Activated CD8-positive, alpha-beta memory T cell treated with anti-CD3 and anti-CD28 coated beads for 24 hours (primary cell): Measurements from ENCODE around the gene PRXL2A.
"Not testable (repeated sequence)": the region's sequence is repeated elsewhere in the genome, so short reads cannot be mapped to it uniquely, and the experiment has no call there.

Experiments used
- DNase-seq: peaks from one replicate; pipeline ENCODE4 v3.0.0-alpha.2; 2020

Gene PRXL2A

GRCh38 chr10:80408242-80409101, at the start of gene PRXL2A:
PRXL2A (plus strand) TSS chr10:80408551; CDS start chr10:80420468, 11,917 bp downstream.
- DNase-seq: peak; percentile 94

DNA sequence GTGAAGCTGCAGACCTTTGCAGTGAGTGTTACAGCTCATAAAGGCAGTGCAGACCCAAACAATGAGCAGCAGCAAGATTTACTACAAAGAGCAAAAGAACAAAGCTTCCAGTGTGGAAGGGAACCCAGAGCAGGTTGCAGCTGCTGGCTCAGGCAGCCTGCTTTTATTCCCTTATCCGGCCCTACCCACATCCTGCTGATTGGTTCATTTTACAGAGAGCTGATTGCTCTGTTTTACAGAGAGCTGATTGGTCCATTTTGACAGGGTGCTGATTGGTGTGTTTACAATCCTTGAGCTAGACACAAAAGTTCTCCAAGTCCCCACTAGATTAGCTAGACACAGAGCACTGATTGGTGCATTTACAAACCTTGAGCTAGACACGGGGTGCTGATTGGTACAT, 49.4 kb upstream of the PRXL2A start:
- DNase-seq: not testable (repeated sequence)

- no peak for DNase-seq
These were observed 48.7 kb upstream of the PRXL2A start for GRCh38 chr10:80359644-80360043.

GRCh38 chr10:80365510-80365909, 42.8 kb upstream of the PRXL2A start:
- no peak for DNase-seq

- no peak for DNase-seq
These were observed 36.9 kb upstream of the PRXL2A start for GRCh38 chr10:80371467-80371866.

DNA sequence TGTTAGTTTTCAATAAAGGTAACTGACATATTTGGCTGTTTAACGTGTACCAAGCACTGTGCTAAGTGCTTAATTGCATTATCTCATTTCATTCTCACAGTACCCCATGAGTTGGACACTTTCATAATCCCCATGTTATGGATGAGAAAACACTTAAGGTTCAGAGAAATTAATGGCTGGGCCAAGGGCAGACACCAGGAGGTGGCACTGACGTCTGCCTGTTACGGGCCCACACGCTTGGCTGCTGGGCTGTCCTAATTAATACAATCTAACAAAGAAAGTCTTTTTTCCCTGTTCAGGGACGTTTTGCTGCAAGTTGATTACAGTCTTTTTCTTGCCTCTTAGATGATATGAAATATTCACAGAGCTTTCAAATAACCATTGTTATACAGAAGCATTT, 35.7 kb upstream of the PRXL2A start:
- DNase-seq: no peak

DNA sequence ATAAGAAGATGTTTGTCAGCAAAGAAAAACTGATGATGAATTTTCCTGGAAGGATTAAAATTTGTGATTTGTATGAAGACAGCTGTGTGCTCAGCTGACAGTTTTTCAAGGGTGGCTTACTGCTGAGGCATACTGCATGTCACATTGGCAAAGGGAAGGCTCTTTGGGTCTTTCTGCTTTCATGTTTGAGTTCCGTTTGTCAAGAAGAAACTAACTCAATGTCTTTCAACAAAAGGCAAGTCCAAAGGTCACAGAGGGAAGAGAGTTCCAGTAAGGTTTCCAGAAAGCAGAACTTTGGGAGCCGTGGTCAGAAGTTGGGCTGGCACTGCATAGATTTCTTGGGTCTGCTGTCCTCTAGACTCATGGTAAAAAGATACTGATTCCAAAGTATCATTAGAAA, 34.8 kb upstream of the PRXL2A start:
- no peak for DNase-seq

DNA sequence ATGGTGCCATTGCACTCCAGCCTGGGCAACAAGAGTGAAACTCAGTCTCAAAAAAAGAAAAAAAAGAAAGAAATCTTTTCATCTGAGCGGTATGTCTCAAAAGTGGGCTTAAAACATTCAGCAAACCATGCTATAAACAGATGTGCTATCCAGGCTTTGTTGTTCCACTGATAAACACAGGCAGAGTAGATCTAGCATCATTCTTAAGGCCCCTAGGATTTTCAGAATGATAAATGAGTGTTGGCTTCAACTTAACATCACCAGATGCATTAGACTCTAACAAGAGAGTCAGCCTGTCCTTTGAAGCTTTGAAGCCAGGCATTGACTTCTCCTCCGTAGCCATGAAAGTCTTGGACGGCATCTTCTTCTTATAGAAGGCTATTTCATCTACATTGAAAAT, 28.6 kb upstream of the PRXL2A start:
- no peak for DNase-seq

DNA sequence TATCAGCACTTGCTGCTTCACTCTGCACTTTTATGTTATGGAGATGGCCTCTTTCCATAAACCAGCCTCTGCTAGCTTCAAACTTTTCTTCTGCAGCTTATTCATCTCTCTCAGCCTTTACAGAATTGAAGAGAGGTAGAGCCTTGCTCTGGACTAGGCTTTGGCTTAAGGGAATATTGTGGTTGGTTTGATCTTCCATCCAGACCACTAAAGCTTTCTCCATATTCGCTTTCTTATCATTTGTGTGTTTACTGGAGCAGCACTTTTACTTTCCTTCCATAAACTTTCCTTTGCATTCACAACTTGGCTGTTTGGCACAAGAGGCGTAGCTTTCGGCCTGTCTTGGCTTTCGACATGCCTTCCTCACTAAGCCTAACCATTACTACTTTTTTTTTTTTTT, 28.2 kb upstream of the PRXL2A start:
- DNase-seq: no peak

DNA sequence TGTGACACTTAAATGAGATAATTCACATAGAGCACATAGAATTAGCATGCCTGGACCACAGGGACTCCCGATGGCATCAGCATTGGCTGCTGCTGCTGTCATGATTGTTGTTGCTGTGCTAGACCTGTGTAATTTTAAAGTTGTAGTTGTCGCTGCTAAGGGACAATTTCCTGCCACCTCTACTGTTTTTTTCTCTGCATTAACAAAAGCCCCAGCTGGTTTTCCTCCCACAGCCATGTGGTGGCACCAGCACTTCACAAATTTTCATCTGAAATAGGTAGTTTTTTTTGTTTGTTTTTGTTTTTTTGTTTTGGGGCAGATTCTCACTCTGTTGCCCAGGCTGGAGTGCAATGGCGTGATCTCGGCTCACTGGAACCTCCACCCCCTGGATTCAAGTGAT, 25.4 kb upstream of the PRXL2A start:
- DNase-seq: peak; percentile 63

DNA sequence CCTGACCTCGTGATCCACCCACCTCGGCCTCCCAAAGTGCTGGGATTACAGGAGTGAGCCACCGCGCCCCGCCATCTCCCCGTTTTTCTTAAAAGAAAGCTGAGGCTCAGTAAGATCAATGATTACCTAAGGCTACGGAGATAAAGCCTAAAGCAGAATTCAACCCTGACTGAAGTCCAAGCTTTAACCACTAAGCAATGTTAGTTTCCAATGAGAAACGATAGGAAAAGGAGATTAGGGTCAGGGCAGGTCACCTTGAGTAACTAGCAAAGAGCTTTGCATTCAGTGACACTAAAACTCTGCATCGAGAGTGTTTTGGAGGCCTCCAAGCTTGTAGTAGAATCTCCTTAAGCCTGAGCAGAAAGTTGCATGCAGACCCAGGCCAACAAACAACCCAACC, 17.6 kb upstream of the PRXL2A start:
- no peak for DNase-seq

GRCh38 chr10:80392250-80392649, 16.1 kb upstream of the PRXL2A start:
- DNase-seq: no peak

GRCh38 chr10:80394358-80394916, 13.9 kb upstream of the PRXL2A start:
- DNase-seq: no peak

DNA sequence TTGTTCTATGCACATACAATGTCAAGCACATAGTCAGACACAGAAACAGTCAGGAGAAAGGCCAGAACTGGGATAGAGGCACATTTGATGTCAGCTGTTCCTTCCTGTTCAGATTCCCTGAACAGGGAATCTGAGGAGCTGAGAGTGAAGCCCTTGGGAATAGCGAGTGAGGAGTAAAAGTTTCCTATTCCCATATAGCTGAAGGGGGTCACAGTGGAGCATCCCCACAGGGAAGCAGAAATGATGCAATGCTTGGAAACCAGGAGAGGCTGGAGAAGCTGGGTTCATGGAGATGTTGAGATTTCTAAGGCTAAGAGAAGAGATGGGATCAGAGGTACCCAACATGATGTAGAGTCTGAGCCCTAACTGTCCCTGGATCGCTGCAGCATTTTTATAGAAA, 11.3 kb upstream of the PRXL2A start:
- DNase-seq: no peak

DNA sequence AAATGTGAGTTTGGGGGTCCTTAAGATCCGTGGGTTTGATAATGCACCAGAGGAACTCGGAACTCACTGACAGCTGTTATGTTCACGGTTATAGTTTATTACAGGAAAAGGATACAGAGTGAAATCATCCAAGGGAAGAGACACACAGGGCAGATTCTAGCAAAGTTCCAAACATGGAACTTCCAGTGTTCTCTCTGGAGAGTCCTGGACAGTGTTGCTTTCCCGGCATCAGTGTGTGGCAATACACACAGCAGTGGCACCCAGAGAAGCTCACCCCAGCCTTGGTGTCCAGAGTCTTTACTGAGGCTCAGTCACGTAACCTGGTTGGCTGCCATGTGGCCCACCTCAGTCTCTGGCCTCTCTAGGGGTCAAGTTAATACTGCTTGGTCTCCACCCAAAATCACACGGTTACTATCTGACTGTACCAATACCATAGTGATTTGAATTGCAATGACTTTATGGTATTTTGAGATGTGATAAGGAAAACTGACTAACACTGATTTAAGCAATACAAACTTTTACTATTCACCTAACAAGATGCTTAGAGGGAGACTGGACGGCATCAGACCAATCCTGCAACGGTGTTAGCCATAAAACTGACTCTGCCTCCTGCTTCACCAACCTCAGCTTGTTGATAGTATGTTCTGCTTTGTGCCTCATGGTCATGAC, 8.1 kb upstream of the PRXL2A start:
- no peak for DNase-seq

- no peak for DNase-seq
These were observed 3.3 kb upstream of the PRXL2A start for GRCh38 chr10:80405035-80405434.

DNA sequence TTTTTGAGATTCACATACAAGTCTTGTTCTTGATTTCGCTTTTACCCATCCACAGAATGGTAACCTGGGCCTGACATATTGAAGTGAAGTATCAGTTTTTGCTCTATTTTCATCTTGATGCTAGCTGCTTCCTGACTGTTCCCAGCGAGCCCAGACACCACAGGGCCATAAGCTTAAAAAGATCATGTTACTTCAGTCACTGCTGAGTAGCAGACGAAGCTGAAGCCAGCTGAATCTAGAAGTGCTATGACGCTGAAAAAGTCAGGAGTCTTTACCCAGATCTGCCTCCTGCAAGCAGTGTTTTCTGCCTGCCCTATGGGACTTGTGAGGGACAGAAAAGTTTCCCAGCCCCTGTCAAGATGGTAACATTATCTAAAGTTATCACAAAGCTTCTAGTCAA, 2.7 kb upstream of the PRXL2A start:
- no peak for DNase-seq

DNA sequence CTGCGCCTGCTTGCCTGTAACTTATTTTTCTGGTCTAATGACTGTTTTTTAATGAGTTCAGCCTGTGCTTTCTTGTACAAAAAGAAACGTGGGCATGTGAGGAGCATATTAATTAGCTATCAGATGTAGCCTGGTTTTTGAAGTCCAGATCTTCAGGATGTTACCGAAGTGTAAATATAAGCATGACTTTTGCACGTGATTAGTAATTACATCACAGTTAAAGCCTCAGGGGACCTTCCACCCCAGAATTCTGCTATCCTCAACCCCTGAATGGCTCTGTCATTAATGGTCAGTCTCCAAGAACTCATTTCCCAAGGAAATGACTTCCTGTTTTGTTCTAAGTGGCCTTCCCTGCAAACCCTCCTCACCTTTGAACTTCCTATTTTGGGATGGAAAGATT, 2.1 kb upstream of the PRXL2A start:
- DNase-seq: no peak

- peak; percentile 80 for DNase-seq
These were observed 524 bp upstream of the PRXL2A start for GRCh38 chr10:80407812-80408241.

DNA sequence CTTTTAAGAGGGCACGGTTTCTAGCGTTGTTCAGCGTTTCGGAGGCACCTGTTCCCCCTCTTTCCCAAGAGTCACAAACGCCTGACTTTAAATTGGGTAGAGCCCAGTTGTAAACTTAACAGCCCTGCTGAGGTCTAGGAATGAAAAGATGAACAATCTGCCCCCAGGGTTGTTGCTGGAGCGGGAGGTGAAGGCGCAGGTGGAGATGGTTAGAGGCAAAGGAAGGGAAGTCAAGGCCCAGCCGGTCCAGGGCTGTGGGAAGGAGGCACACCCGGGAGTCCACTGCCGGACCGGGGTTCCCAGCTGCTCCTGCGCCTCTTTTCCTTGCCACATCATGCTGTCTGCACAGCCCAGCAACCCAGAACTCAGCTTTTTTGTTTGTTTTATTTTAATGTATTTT, 770 bp downstream of the PRXL2A start:
- DNase-seq: no peak

GRCh38 chr10:80410122-80410521, 1.8 kb downstream of the PRXL2A start:
- no peak for DNase-seq

DNA sequence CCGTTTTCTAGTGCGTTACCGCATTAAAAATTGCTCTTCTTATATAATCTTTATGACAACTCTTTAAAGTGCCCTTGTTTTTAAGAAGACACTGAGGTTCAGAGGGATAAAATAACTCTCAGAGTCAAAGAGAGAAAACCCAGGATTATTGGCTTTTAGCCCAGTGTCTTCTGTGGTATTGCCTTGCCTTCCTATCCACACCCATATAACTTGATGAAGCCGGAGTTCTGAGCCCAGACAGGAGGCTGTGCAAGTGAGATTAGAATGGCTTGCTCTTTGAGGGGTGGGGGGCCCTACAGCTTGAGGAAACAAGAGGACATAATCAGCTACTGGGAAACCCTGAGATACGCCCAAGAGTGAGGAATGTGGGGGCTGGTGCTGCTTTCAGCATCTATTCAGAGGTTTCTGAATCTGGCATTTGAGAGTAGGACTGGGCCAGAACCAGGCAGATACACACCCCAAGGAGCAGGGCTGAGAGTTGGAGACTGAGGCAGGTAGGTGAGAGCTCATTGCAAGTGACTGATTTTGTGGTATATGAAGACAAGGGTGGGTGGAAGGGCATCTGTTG, 2.3 kb downstream of the PRXL2A start:
- no peak for DNase-seq

GRCh38 chr10:80411267-80411668, 2.9 kb downstream of the PRXL2A start:
- no peak for DNase-seq
